ENCODE results near the gene OR7C2.
"Not testable (repeated sequence)": the region's sequence is repeated elsewhere in the genome, so short reads cannot be mapped to it uniquely, and the experiment has no call there.

The OR7C2 gene

DNA sequence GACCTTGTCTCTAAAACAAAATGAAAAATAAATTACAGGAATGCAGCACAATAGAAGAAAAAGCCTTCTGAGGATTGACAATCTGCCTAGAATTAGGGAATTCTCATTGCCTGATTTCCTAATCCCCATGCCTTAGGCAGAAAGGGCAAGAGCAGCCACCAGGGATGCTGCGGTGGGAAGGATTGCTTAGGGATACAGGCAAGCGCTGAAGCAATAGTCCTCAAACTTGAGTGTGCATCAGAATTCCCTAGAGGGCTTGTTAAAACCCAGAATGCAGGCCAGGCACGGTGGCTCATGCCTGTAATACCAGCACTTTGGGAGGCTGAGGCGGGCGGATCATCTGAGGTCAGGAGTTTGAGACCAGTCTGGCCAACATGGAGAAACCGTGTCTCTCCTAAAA lies 1.0 kb upstream of the OR7C2 start:
- in situ Hi-C loops (cut with HindIII; ENCODE audit: low pct_ligation_motif_present, low sequenced_read_pairs) = no loop called here
- H3K36me3 ChIP-seq (replicated peaks) = no peaks in the 10 kb centered on the region

DNA sequence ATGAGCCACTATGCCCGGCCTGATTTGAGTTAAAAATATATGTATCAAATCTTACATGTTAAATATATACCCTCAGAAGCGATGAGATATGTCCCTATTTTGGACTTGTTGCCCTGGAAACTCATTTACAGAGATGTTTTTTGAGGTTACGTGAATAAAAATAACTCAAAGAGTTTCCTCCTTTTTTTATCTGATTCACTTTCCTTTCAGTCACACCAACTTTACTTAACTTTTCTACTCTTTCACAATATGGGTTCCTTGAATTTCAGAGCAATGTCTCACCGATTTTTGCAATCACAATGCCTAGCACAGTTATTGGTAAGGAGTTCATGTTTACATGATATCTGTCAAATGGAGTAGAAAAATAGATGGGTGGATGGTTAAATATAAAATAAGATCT lies 2.3 kb downstream of the OR7C2 start:
- H3K4me3 ChIP-seq (ENCODE audit: low read depth, low read length) = no peak overlapping the region
- TF ChIP-seq, protein P1, sequence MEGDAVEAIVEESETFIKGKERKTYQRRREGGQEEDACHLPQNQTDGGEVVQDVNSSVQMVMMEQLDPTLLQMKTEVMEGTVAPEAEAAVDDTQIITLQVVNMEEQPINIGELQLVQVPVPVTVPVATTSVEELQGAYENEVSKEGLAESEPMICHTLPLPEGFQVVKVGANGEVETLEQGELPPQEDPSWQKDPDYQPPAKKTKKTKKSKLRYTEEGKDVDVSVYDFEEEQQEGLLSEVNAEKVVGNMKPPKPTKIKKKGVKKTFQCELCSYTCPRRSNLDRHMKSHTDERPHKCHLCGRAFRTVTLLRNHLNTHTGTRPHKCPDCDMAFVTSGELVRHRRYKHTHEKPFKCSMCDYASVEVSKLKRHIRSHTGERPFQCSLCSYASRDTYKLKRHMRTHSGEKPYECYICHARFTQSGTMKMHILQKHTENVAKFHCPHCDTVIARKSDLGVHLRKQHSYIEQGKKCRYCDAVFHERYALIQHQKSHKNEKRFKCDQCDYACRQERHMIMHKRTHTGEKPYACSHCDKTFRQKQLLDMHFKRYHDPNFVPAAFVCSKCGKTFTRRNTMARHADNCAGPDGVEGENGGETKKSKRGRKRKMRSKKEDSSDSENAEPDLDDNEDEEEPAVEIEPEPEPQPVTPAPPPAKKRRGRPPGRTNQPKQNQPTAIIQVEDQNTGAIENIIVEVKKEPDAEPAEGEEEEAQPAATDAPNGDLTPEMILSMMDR (IDR thresholded peaks at IDR 0.05; ENCODE audit: low read depth, low read length, missing control alignments) = no peak
- DNase-seq = no peak
- in situ Hi-C loops (cut with HindIII; ENCODE audit: low pct_ligation_motif_present, low sequenced_read_pairs) = no loop called here
- no peaks in the 10 kb centered on the region for H3K36me3 ChIP-seq (replicated peaks)
- no peaks in the 10 kb centered on the region for H3K27me3 ChIP-seq (replicated peaks)
- no peak overlapping the region for H3K27ac ChIP-seq

More for the DNA sequence above, 1.0 kb upstream of the OR7C2 start:
- TF ChIP-seq, protein P1 (IDR thresholded peaks at IDR 0.05; ENCODE audit: low read depth, low read length, missing control alignments) = no peak
- no peak overlapping the region for H3K4me3 ChIP-seq (ENCODE audit: low read depth, low read length)
- no peaks in the 10 kb centered on the region for H3K27me3 ChIP-seq (replicated peaks)
- no peak for DNase-seq
- H3K27ac ChIP-seq = no peak overlapping the region

DNA sequence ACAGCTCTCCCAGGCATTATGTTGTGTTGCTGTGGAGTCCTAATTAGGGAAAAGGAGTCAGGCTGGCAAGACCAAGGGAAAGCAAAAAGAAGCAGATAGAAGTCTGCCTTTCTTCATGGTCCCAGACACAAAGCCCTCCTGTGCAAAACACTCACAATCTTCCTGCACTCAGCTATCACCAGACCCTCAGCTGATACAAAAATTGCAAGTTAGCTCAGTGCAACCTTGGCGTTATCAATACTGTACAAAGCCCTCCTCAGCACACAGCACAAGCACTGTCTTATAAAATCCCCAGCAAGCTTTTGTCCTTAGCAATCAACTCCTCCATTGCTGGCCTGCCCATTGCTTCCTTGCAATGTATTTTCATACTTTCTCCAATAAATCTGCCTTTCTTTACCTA lies 3.2 kb downstream of the OR7C2 start:
- H3K4me3 ChIP-seq (ENCODE audit: low read depth, low read length) = no peak overlapping the region
- no peaks in the 10 kb centered on the region for H3K36me3 ChIP-seq (replicated peaks)
- no peak for DNase-seq
- in situ Hi-C loops (cut with HindIII; ENCODE audit: low pct_ligation_motif_present, low sequenced_read_pairs) = no loop called here
- TF ChIP-seq, protein P1 (IDR thresholded peaks at IDR 0.05; ENCODE audit: low read depth, low read length, missing control alignments) = no peak
- H3K27ac ChIP-seq = no peak overlapping the region
- H3K27me3 ChIP-seq (replicated peaks) = no peaks in the 10 kb centered on the region

DNA sequence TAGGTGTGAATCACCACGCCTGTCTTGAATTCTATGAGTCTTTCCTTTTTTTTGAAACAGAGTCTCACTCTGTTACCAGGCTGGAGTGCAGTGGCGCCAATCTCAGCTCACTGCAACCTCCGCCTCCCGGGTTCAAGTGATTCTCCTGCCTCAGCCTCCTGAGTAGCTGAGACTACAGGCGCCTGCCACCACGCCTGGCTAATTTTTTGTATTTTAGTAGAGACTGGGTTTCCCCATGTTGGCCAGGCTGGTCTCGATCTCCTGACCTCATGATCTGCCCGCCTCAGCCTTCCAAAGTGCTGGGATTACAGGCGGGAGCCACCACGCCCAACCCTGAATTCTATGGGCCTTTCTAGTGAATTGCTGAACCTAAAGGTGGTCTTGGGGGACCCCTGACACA lies 8.1 kb downstream of the OR7C2 start:
- H3K36me3 ChIP-seq (replicated peaks); H3K4me3 ChIP-seq (ENCODE audit: low read depth, low read length); DNase-seq; in situ Hi-C loops (cut with HindIII; ENCODE audit: low pct_ligation_motif_present, low sequenced_read_pairs); H3K27me3 ChIP-seq (replicated peaks); H3K27ac ChIP-seq: not testable (repeated sequence)

DNA sequence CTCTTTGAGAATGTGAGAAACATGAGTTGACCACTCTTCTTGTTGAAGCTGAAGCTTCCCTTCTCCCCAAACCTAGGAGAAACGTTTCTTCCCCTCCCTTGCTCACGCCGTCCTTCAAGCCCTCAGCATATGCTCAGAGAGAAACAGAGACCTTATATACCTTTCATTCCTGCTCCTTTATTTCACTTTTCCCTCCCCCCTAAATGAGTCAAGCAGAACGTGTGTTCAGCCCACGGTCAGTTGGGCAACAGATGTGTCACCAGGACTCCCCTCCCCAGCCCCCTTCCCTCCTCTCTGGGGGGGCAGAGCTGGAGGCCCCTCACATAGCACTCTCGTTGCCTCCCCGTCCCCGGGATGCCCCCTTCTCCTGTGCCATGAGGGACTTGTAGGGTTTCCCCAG lies 8.6 kb downstream of the OR7C2 start:
- DNase-seq = no peak
- Histone ChIP-seq H3K27ac (no peak overlapping the region), H3K27me3 (replicated peaks) (no peaks in the 10 kb centered on the region), H3K4me3 (ENCODE audit: low read depth, low read length) (no peak overlapping the region), H3K36me3 (replicated peaks) (no peaks in the 10 kb centered on the region)
- in situ Hi-C loops (cut with HindIII; ENCODE audit: low pct_ligation_motif_present, low sequenced_read_pairs) = no loop called here
- TF ChIP-seq, protein P1 (IDR thresholded peaks at IDR 0.05; ENCODE audit: low read depth, low read length, missing control alignments) = no peak

DNA sequence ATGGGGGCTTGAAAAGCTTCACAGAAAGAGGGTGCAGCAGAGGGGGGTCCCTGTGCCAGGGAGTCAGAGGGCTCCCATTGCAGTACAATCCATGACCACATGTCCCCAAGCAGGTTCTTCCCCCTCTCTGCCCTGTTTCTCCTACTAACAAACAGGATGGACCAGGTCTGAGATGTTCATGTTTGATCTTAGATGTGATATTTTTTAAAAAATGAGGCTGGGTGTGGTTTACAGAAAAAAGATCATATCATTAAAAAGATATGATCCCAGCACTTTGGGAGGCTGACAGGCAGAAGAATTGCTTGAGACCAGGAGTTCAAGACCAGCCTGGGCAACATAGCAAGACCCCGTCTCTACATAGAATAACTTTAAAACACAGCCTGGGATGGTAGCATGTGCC lies 9.1 kb downstream of the OR7C2 start:
- no peak for DNase-seq
- Histone ChIP-seq H3K27me3 (replicated peaks) (no peaks in the 10 kb centered on the region), H3K27ac (no peak overlapping the region), H3K4me3 (ENCODE audit: low read depth, low read length) (no peak overlapping the region), H3K36me3 (replicated peaks) (no peaks in the 10 kb centered on the region)
- in situ Hi-C loops (cut with HindIII; ENCODE audit: low pct_ligation_motif_present, low sequenced_read_pairs) = no loop called here
- TF ChIP-seq, protein P1 (IDR thresholded peaks at IDR 0.05; ENCODE audit: low read depth, low read length, missing control alignments) = no peak

All from brain microvascular endothelial cell (primary cell).